Jurkat, Clone E6-1 (cell line): ENCODE measurements around the gene ATP9B.

Experiments
- DNase-seq: peaks from one replicate; pipeline ENCODE4 v3.0.0-alpha.2; 2011; ENCODE audit warnings: low read depth, low spot score
- H3K4me3 ChIP-seq: 2 replicates; pipeline ENCODE4 v1.5.1; 2011; ENCODE audit warnings: mild to moderate bottlenecking, low read length, control low read depth, moderate library complexity

The ATP9B gene

DNA sequence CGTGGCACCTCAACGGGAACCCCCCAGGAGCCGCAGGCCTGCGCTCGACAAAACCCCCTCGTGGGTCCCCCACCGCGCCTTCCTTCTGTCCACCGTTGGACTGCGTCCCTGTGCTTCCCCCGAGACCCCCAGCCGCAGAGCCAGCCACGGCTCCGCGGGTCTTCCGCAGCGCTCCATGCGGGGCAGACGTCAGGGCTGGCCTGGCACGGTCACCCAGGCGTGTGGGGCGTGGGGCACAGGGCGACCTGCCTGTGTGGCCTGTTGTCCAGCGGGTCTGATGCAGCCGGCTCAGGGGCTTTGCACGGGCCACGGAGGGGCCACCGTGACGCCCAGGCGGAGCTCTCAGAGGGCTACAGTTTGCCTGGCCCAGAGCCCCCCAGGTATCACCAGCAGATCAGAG lies 337.5 kb downstream of the ATP9B start:
- no peak for DNase-seq
- H3K4me3 ChIP-seq, result no peak overlapping the region

DNA sequence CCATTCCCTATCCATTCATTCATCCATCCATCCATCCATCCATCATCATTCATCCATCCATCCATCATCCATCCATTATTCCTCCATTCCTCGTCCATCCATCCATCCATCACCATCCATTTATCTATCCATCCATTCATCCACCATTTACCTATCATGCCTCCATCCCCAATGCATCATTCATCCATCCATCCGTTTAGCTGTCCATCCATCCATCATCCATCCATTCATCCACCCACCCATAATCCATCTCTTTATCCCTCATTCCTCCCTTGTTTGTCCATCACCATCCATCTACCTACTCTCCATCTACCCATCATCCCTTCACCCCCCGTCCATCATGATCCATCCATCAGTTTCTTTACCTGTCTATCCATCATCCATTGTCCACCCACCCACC lies 340.1 kb downstream of the ATP9B start:
- H3K4me3 ChIP-seq, result no peak overlapping the region
- DNase-seq, result no peak

DNA sequence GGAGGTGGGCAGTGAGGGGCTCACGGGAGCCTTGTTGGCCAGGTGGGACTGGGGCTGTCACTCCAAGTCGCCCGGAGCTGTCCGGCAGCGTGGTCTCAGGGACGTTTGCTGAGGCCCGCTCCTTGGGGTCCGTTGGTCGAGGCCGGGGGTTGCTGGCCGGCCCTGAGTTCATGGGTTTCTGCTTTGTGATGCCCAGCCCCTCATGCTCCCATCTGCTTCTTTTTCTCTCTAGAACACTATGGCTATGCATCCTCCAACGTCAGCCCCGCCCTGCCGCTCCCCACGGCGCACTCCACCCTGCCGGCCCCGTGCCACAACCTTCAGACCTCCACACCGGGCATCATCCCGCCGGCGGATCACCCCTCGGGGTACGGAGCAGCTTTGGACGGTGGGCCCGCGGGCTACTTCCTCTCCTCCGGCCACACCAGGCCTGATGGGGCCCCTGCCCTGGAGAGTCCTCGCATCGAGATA lies 341.0 kb downstream of the ATP9B start:
- no peak overlapping the region for H3K4me3 ChIP-seq

DNA sequence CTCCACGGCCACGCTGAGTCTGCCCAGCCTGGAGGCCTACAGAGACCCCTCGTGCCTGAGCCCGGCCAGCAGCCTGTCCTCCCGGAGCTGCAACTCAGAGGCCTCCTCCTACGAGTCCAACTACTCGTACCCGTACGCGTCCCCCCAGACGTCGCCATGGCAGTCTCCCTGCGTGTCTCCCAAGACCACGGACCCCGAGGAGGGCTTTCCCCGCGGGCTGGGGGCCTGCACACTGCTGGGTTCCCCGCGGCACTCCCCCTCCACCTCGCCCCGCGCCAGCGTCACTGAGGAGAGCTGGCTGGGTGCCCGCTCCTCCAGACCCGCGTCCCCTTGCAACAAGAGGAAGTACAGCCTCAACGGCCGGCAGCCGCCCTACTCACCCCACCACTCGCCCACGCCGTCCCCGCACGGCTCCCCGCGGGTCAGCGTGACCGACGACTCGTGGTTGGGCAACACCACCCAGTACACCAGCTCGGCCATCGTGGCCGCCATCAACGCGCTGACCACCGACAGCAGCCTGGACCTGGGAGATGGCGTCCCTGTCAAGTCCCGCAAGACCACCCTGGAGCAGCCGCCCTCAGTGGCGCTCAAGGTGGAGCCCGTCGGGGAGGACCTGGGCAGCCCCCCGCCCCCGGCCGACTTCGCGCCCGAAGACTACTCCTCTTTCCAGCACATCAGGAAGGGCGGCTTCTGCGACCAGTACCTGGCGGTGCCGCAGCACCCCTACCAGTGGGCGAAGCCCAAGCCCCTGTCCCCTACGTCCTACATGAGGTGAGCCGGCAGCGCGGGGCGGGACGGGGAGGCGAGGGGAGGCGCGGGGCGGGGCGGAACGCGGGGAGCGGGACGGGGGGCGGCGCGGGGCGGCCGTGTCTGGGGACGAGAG lies 341.8 kb downstream of the ATP9B start:
- no peak for DNase-seq
- H3K4me3 ChIP-seq, result no peak overlapping the region

More for the DNA sequence above, 341.0 kb downstream of the ATP9B start:
- no peak for DNase-seq

DNA sequence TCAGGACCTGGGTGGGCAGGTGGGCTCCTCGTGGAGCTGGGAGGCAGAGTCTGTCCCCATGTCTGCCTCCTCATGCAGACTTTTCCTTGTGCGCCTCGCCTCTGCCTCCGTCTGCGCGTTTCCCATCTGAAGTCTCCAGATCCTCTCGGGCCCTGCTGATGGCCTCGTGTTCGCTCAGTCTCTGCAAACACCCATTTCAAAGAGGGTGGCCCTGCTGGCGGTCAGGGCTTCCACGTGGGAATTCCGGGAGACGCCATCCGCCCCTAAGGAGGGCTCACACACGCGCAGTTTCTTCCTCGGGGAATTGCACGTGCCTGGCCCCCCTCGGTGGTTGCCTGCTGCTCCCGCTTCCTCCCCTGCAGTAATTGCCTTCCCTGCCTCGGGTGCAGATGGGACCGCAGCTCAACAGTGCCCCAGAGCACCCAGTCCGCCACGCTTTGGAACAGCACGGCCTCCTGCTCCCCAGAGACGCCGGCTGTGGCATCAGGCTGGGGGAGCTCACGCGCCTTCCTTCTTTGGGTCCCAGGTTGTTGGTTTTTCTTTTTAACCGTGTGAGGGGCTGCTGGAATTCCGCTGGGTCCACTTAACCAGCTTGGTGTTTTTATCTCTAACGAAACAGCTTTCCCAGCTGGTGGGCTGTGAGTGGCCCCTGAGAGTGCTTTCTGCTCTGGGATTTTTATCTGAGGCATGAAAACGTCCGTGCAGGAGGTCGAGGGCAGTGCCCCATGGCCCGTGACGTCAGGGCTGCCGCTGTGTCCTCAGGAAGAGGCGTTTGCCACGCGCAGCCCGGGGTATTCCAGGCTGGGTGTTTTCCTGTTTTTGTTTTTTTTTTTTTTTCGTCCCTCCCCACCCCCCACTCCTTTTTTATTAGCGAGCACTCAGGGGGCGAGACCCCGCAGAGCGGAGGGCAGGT lies 342.7 kb downstream of the ATP9B start:
- no peak for DNase-seq
- H3K4me3 ChIP-seq, result no peak overlapping the region

DNA sequence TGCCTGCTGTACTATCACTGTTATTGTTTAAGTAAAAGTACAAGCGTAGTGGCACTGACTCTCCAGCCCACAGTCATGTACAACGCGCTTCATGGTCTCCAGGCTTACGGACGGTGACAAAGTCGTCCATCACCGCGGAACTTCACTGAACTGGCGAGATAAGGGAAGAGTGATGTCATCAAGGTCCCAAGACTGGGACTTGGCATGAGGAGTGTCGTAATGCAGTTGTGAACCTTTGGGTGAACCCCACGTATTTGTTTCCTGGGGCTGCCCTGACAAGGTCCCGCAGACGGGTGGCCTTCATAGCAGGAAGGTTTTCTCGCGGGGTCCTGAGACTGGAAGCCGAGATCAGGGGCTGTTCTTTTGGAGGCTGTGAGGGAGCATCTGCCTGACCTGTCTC lies 343.8 kb downstream of the ATP9B start:
- H3K4me3 ChIP-seq, result no peak overlapping the region
- DNase-seq, result no peak

DNA sequence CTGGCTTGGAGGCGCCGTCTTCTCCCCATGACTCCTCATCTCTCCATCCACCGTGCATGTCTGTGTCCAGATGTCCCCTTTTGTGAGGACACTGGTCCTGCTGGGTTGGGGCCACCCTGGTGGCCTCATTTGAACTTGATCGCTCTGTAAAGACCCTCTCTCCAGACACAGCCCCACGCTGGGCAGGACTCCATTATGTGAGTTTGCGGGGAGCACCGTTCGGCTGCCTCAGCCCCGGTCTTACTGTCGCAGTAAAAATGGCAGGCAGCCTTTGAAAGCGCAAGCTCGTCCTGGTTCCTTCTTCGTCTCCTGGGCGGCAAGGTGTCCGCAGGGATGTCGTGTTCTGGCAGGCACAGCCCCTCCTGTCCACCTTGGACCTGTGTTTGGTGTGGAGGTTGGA lies 344.2 kb downstream of the ATP9B start:
- H3K4me3 ChIP-seq, result no peak overlapping the region
- no peak for DNase-seq

DNA sequence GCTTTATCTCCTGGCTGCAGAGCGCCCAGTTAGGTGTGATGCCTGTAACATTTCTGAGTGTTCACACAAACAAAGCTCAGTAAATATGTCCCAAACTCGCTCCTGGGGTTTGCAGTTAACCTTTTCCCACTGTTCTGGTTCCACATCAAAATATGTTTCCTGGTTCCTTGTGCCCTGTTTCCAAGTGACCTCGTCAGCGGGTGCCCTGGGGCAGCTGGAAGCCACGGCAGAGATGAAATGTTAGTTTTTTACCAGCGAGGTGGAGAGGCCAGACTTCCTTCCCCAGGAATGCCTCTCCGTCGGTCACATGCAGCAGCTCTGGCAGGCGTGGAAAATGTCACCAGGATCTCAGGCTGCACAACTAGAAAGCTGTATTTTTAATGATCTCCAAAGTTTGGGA lies 344.7 kb downstream of the ATP9B start:
- H3K4me3 ChIP-seq, result no peak overlapping the region
- DNase-seq, result no peak

DNA sequence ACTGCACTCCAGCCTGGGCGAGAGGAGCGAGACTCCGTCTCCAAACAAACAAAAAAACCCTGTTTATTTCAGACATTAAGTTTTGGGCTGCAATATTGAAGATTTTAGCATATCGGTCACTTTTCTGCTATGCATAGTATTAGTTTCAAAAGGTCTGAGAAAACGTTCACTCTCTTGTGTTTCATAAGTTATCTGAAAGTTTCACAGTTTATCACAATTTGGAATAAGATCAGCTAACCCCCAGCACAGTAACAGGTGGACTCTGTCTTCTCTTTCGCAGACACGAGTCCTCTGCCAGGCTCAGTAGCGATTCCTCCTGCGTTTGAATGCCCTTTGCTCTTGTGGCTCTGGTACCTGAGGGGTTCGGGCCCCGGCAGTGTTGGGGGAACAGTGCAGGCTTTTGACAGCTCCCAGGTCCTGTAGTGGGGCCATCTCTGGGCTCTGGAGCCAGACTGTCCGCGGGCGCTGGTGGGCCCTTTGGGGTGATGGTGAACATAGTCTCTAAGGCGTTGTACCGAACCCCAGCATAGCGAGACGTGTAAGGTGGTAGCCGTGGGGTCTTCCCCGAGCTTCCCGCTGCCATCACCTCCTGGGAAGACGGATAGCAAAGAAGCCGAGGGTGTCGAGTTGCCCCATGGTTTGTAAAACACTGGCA lies 347.0 kb downstream of the ATP9B start:
- DNase-seq, result no peak
- H3K4me3 ChIP-seq, result no peak overlapping the region

DNA sequence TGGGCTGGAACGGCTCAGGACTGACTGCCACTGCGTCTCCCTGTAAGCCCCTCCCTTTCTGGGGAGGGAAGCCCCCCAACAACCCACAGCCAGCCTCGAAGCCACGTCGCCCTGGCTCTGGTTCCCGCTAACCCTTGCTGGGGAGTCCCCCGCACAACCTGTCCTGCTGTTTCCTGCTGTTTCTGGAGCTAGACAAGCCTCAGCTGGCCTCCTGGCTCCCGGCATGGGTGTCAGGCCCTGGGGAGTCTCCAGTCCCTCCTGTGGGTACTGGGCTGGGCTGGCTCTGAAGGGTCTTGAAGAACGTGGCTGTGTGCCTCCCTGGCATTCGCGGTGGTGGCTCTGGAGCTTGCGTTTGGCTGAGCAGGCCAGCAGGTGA lies 347.5 kb downstream of the ATP9B start:
- no peak overlapping the region for H3K4me3 ChIP-seq
- no peak for DNase-seq

DNA sequence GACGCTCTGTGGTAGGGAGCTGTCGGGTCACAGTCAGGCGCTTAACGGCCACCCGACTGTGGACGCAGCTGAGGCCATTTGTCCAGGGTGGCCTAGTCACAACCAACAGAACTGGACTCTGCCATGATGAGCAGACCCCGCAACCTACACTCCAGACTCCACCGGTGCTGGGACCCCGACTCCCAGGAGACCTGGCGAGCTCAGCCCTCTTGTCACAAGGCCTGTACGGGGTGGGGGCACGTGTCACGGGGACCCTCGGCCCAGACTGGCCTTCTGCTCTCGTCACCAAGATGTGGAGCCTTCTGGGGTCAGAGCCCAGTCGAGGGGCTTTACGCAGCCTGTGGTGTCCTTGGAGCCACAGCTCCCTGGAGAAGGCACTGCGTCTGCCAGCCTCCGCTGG lies 349.0 kb downstream of the ATP9B start:
- no peak for DNase-seq
- no peak overlapping the region for H3K4me3 ChIP-seq

DNA sequence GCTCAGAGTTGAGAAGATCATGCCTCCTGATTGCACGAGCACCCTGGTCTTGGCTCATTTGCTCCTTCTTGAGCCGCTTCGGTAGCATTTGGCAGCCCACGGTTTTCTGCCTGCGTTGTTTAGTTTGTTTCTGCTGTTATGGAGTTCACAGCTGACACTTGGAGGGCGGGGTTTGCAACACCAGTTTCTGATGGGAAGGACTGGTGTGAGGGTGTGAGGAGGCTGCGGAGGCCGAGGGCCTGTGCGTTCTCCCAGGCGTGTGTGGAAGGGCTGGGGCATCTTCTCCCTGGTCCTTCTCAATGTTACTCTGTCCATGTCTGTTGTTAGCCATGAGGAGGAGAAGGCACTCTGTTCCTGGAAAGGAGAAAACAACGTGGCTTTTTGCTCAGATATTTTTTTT lies 349.4 kb downstream of the ATP9B start:
- no peak for DNase-seq
- no peak overlapping the region for H3K4me3 ChIP-seq

DNA sequence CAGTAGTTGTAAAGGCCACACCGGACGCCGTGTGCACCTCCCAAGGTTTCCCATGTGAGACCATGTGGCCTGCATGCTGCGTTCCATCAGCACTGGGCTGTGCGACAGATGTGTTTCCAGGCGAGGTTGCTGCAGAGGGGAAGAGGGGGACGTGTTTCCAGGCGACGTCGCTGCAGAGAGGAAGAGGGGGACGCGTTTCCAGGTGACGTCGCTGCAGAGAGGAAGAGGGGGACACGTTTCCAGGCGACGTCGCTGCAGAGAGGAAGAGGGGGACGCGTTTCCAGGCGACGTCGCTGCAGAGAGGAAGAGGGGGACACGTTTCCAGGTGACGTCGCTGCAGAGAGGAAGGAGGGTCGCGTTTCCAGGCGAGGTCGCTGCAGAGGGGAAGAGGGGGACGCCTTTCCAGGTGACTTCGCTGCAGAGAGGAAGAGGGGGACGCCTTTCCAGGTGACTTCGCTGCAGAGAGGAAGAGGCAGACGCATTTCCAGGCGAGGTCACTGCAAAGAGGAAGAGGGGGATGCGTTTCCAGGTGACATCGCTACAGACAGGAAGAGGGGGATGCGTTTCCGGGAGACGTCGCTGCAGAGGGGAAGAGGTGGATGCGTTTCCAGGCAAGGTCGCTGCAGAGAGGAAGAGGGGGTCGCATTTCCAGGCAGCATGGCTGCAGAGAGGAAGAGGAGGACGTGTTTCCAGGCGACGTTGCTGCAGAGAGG lies 351.0 kb downstream of the ATP9B start:
- no peak overlapping the region for H3K4me3 ChIP-seq
- no peak for DNase-seq

DNA sequence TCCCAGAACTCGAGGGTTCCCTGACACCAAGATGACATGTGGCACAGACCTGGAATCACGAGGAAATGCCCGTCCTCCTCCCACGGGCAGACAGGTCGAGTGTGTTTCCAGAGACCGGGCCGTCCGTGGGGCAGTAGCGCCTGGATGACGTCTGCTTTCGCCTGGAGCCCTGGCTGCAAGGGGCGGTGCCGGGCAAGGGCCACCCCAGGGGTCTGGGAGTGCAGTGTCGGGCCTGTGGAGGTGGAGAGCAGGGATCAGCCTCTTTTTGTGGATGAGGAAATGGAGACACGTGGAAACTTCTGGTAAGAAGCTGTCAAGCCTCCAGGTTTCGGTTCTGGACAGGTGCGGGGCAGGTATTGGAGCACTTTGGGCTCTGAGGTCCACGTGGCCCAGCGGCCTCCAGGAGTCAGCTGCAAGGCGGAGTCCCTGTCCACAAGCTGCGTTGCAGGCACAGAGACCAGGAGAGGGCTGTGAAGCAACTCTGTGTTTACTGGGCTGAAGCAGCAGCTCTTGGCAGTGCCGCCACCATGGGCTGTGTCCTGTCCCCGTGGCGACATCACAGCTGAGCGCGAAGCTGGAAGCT lies 352.2 kb downstream of the ATP9B start:
- H3K4me3 ChIP-seq, result no peak overlapping the region

DNA sequence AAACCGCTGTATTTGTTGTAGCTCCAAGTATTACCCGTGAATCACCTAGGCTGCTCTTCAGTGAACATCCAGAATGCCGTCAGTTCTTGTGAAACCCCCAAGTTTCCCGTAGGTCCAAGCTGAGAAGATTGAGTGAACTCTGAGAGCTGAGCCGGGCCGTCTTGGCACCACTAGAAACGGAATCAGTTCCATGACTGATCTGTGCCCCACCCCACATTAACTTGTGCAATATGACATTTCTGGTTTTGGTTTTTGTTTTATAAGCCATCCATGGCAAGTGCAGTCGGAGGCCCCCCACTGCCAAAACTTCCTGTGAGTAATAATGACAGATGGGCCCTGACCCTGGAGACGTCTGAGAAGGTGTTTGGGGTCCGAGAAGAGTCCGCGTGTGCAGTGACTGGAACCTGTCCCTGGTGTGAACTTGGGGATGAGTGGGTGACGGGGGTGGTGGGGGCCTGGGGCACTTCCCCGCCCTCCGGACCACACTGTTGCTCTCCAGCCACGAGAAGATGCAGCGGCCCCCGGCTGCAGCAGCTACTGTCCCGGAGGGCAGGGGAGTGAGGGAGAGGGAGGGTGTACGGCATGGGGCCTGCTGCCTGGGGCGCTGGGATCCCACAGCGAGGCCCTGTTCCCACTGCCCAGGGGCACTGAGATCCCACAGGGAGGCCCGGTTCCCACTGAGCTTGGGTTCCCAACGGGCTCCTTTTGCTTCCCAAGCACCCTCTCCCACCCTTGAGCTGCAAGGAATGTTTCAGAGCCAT lies 353.0 kb downstream of the ATP9B start:
- no peak overlapping the region for H3K4me3 ChIP-seq
- DNase-seq, result no peak

More for the DNA sequence above, 352.2 kb downstream of the ATP9B start:
- DNase-seq, result no peak

DNA sequence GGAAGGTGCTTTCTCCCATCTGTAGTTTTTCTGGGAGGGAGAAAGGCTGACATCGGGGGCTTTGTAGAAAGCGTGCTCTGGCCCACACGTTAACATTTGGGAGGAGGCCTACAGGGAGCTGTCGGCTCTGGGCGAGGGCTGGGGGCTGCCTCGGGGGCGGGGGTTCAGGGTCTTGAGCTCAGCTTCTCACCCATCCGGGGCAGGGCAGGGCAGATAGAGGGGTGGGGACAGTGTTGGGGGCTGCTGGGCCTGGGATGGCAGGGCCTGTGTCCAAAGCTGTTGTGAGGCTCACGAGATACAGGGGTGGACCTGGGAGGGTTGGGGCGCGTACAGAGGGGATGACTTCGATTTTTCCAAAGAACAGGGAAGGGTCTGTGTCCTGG lies 353.6 kb downstream of the ATP9B start:
- DNase-seq, result no peak
- no peak overlapping the region for H3K4me3 ChIP-seq

DNA sequence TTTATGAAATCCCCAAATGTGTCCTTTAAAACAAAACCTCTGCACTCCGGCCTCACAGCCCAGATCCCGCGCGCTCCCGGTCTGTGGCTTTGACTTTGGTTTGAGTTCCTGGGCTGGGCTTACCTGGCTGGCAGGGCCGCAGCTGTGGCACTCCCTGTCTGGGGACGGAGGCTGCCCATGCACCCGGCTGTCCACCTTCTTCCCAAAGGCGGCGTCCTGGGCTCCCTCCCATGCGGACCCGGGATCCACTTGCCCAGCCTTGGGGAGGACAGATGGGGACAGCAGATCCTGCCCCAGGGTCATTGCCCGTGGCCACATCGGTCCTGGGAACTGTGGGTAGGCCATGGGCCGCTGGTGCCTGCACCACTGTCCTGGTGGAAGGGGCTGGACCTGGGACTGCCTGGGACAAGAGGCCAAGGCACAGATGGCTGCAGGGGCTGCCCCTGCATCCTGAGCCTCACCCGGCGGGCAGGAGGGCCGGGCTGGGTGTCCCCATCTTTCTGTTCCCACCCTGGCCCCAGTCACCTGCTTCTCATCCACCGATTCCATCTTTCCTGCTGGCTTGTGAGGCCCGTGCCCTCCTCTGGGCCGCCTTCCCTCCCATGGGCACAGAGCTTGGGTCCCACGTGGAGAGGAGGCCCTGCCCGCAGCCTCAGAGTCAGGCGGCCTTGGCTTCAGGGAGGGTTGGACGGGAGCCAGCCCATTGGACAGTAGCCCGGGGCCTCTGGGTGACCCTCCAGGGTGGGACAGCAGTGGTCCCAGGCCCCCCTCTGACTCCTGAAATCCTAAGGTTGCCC lies 354.2 kb downstream of the ATP9B start:
- DNase-seq, result no peak

More for the DNA sequence above, 354.2 kb downstream of the ATP9B start:
- no peak overlapping the region for H3K4me3 ChIP-seq
